NB4 (cell line): ENCODE results near the gene SLC12A7.

Experiments
- CTCF ChIP-seq: IDR thresholded peaks from one replicate; pipeline ENCODE4 v1.5.1; 2012; ENCODE audit warnings: low read depth, low read length
- MAX ChIP-seq: IDR thresholded peaks from 2 replicates; pipeline ENCODE4 v1.6.1; 2011; ENCODE audit warnings: low read depth, low read length
- MYC ChIP-seq: IDR thresholded peaks from 2 replicates; pipeline ENCODE4 v1.6.1; 2011; ENCODE audit warnings: low read depth, low read length
- POLR2A ChIP-seq: IDR thresholded peaks from 2 replicates; pipeline ENCODE4 v1.6.1; 2011; ENCODE audit warnings: mild to moderate bottlenecking; ENCODE audit not compliant: insufficient read length; ENCODE audit errors: extremely low read depth

GRCh38 chr5:1108865-1109174, 3.0 kb downstream of the SLC12A7 start:
- TF ChIP-seq CTCF (no peak), POLR2A (no peak), MAX (no peak), MYC (no peak)
